Hepatocyte (in vitro differentiated cells): Measurements from ENCODE around the gene SNCB. TPM values are rescaled to one million over a fixed set of nuclear protein-coding genes. Genes with fewer than 3 reads are reported as not detected.

Experiments
- DNase-seq: peaks from one replicate; pipeline ENCODE4 v3.0.0-alpha.2; 2016; ENCODE audit warnings: low spot score
- H2AFZ ChIP-seq: fragments of 200-600 bp; sonication (generic); 2 replicates; pipeline ENCODE4 v1.6.0; 2016; ENCODE audit warnings: antibody characterized with exemption, mild to moderate bottlenecking
- H3K27ac ChIP-seq: fragments of 200-600 bp; sonication (generic); 2 replicates; pipeline ENCODE4 v1.5.1; 2016; ENCODE audit warnings: mild to moderate bottlenecking
- H3K27me3 ChIP-seq: fragments of 200-600 bp; sonication (generic); 2 replicates; pipeline ENCODE4 v1.6.1; 2016
- H3K36me3 ChIP-seq: fragments of 200-600 bp; sonication (generic); replicated peaks from 2 replicates; pipeline ENCODE4 v1.5.1; 2016; ENCODE audit warnings: low read depth; ENCODE audit not compliant: insufficient read depth
- H3K4me1 ChIP-seq: fragments of 200-600 bp; sonication (generic); 2 replicates; pipeline ENCODE4 v1.5.1; 2016; ENCODE audit warnings: mild to moderate bottlenecking, moderate library complexity; ENCODE audit not compliant: insufficient read depth
- H3K4me2 ChIP-seq: fragments of 200-600 bp; sonication (generic); 2 replicates; pipeline ENCODE4 v1.6.0; 2016
- H3K4me3 ChIP-seq: fragments of 200-600 bp; sonication (generic); 2 replicates; pipeline ENCODE4 v1.5.1; 2016; ENCODE audit warnings: mild to moderate bottlenecking
- H3K79me2 ChIP-seq: fragments of 200-600 bp; sonication (generic); 2 replicates; pipeline ENCODE4 v1.6.0; 2017; ENCODE audit warnings: mild to moderate bottlenecking
- H3K9me2 ChIP-seq: fragments of 200-600 bp; sonication (generic); replicated peaks from 2 replicates; pipeline ENCODE4 v1.6.0; 2017; ENCODE audit warnings: mild to moderate bottlenecking; ENCODE audit not compliant: insufficient read depth
- H3K9me3 ChIP-seq: fragments of 200-600 bp; sonication (generic); 2 replicates; pipeline ENCODE4 v1.5.1; 2016; ENCODE audit warnings: low read depth, mild to moderate bottlenecking
- H4K20me1 ChIP-seq: fragments of 200-600 bp; sonication (generic); 2 replicates; pipeline ENCODE4 v1.6.0; 2016; ENCODE audit warnings: mild to moderate bottlenecking; ENCODE audit not compliant: insufficient read depth, poor library complexity, severe bottlenecking
- EZH2 ChIP-seq: fragments of 200-600 bp; sonication (generic); IDR thresholded peaks from 2 replicates; pipeline ENCODE4 v1.6.1; 2016; ENCODE audit warnings: antibody characterized with exemption, mild to moderate bottlenecking, borderline replicate concordance
- EZH2phosphoT487 ChIP-seq: fragments of 200-600 bp; sonication (generic); IDR thresholded peaks from one replicate; pipeline ENCODE4 v1.6.1; 2018; ENCODE audit warnings: antibody characterized with exemption, mild to moderate bottlenecking, low read depth, moderate library complexity; ENCODE audit not compliant: unreplicated experiment, severe bottlenecking
- WGBS: methylation state at CpG from one replicate; pipeline ENCODE4 v1.1.6; 2016; ENCODE audit warnings: low lambda C conversion rate; ENCODE audit errors: missing lambda C conversion rate; 5-methylcytosine and 5-hydroxymethylcytosine counted together
- polyA plus RNA-seq: library from polyadenylated mRNA; unstranded; fragments of >200 nt; fragmentation: Nextera tagmentation; extraction: Ambion mirVana; gene quantifications from 2 replicates; pipeline ENCODE4 v1.2.1, GENCODE V29; 2016
- total RNA-seq: library from RNA; depleted of rRNA; stranded (reverse); fragments of >200 nt; gene quantifications from 2 replicates; pipeline ENCODE4 v1.2.3, GENCODE V29; 2014
- TF ChIP-seq, protein P1 (sequence below): fragments of 200-600 bp; sonication (generic); IDR thresholded peaks from 2 replicates; pipeline ENCODE4 v1.5.1; 2016; ENCODE audit warnings: antibody characterized with exemption, mild to moderate bottlenecking; ENCODE audit not compliant: poor library complexity

SNCB gene
- total RNA-seq (not detected in 2 replicates), polyA plus RNA-seq (0.57 TPM in 1 of 2 replicates, not detected in the other)

DNA sequence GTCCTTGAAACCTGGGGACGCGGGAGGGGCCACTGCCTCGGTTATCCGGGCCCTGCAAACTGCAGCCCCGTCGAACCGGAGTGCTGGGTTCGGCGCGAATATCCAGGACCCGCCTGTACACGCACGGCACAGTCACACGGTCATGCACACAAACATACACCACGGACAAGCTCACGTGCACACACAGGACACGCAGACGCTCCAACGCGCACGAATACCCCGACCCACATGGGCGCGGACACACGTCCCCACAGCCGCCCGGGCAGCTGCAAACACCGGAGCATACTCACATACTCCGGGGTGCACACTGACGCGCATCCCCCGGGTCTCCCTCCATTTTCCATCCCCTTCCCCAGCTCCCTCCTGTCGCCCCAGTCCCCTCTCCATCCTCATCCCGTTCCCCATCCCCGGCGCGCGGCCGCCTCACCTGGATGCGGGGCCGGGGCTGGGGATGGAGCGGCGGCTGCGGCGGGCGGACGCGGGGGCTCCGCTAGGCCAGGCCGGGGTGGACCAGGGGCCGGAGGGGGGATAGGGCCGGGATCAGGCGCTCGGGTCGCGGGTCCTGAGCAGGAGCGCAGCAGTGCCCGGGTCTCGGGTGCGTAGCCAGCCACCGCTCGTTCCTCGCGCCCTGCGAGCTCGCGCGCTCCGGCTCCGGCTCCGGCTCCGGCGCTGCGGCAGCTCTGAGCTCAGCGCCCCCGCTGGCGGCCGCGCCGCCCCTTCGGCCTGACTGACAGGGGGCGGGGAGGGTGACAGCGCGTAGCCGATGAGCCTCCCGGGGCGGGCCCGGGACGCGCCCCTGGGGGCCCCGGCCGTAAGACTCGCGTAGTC lies at the start of gene SNCB, which contains the start of gene EIF4E1B:
SNCB (minus strand) TSS at position 682 of the 828 bp plus-strand sequence. CDS start 880 bp downstream, outside the sequence.
EIF4E1B (plus strand) TSS at position 823 of the 828 bp plus-strand sequence. CDS start 12,113 bp downstream, outside the sequence.
- Histone ChIP-seq H3K9me3 (no peaks in the 10 kb centered on the region), H3K79me2 (no peaks in the 10 kb centered on the region), H3K36me3 (no peaks in the 10 kb centered on the region), H3K4me1 (no peaks in the 10 kb centered on the region), H4K20me1 (no peaks in the 10 kb centered on the region), H2AFZ (peak within 1 kb of the TSS; percentile 66), H3K4me2 (peak within 1 kb of the TSS; percentile 97), H3K27me3 (peaks cover 84% of the 10 kb centered on the region), H3K4me3 (peak within 1 kb of the TSS; percentile 52), H3K27ac (no peak within 1 kb of the TSS), H3K9me2 (no peaks in the 10 kb centered on the region)
- DNase-seq = peak; percentile 72
- 1% methylated on average over 72 of the region's 94 CpGs for WGBS
- peak; percentile 21 for TF ChIP-seq EZH2phosphoT487
- TF ChIP-seq, protein P1, sequence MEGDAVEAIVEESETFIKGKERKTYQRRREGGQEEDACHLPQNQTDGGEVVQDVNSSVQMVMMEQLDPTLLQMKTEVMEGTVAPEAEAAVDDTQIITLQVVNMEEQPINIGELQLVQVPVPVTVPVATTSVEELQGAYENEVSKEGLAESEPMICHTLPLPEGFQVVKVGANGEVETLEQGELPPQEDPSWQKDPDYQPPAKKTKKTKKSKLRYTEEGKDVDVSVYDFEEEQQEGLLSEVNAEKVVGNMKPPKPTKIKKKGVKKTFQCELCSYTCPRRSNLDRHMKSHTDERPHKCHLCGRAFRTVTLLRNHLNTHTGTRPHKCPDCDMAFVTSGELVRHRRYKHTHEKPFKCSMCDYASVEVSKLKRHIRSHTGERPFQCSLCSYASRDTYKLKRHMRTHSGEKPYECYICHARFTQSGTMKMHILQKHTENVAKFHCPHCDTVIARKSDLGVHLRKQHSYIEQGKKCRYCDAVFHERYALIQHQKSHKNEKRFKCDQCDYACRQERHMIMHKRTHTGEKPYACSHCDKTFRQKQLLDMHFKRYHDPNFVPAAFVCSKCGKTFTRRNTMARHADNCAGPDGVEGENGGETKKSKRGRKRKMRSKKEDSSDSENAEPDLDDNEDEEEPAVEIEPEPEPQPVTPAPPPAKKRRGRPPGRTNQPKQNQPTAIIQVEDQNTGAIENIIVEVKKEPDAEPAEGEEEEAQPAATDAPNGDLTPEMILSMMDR = no peak
- peak; percentile 92 for TF ChIP-seq EZH2

DNA sequence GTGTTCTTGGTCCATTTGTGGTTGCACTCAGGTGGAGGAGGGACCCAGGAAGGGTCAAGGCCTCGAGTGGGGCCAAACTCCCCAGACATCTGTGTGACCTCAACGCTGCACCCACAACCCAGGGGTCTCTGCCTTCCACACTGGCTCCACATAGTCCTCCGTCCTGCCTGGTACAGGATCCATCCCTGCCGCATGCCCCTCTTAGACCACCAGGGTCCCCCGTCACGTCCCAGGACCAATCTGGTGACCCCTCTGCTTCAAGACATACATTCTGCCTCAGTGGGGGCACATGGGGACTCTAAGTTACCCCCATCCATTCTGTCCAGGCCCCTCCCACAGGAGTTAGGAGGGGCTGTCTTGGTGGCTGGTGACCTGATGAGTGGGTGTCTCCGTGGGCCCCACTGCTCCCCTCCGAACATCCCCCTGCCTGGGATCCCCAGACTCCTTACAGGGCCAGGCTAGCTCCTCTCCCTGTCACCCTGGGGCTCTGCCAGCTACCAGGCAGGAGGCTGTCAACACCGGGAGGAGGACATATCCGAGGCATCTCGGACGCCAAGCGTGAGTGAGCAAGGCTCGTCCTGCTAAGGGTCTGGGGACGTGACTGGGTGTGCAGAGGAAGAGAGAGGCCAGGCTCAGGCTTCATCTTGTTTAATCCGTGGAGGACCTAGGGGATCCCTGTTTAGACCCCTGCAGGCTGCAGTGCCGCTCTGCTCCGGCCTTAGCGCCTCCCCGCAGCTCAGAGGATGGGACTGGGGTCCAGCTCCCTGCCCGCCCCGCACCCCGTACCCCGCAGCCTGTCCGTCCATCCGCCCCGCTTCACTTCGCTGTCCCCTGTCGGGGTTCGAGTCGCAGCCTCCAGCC lies 49.3 kb upstream of the SNCB start:
- Histone ChIP-seq H3K9me3 (no peaks in the 10 kb centered on the region), H3K4me1 (no peaks in the 10 kb centered on the region), H3K36me3 (no peaks in the 10 kb centered on the region), H3K4me2 (peak overlapping the region; percentile 44), H3K4me3 (no peak overlapping the region), H3K27me3 (peaks cover 47% of the 10 kb centered on the region), H3K79me2 (no peaks in the 10 kb centered on the region), H2AFZ (no peak overlapping the region), H4K20me1 (no peaks in the 10 kb centered on the region), H3K9me2 (no peaks in the 10 kb centered on the region), H3K27ac (no peak overlapping the region)
- WGBS = 76% methylated on average over 20 of the region's 31 CpGs
- no peak for DNase-seq
- TF ChIP-seq, protein P1 = no peak
- TF ChIP-seq EZH2phosphoT487 = no peak
- no peak for TF ChIP-seq EZH2

DNA sequence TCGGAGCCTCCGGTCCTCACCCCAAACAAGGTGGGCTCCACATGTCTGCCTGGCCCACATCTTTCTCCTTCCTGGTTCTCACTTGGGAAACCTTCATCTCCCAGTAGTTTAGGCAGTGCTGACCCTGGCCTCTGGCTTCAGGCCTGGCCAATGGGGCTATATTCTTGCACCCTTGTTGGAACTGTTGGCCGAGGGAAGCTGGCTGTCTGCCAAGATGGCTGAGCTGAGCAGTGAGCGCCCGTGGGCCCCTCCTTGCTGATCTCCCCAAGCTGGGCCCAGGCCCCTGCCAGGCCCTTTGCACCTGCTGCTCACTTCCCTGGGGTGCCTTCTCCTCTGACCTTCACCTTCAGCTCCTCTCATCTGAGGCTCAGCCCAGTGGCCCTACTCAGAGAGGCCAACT lies 48.2 kb upstream of the SNCB start:
- Histone ChIP-seq H3K27me3 (peaks cover 39% of the 10 kb centered on the region), H3K4me3 (no peak overlapping the region), H3K9me3 (no peaks in the 10 kb centered on the region), H3K4me2 (no peak overlapping the region), H4K20me1 (no peaks in the 10 kb centered on the region), H2AFZ (no peak overlapping the region), H3K9me2 (no peaks in the 10 kb centered on the region), H3K27ac (no peak overlapping the region), H3K36me3 (no peaks in the 10 kb centered on the region), H3K79me2 (no peaks in the 10 kb centered on the region), H3K4me1 (no peaks in the 10 kb centered on the region)
- WGBS = 91% methylated on average over 5 of the region's 5 CpGs
- TF ChIP-seq EZH2 (no peak), EZH2phosphoT487 (no peak)
- TF ChIP-seq, protein P1 = no peak
- DNase-seq = no peak
